Right hindlimb (tissue), 1 donor: ENCODE results near the gene GABRR3.

Experiments used
- DNase-seq: peaks from one replicate; pipeline ENCODE4 v3.0.0-alpha.2; 2018

The GABRR3 gene

GRCh38 chr3:98035208-98035607 is at the start of gene GABRR3:
GABRR3 (minus strand) TSS chr3:98035315; CDS start chr3:98034987, 328 bp downstream.
- no peak for DNase-seq

- DNase-seq = no peak
Observed at GRCh38 chr3:98073486-98073885, 38.4 kb upstream of the GABRR3 start.

GRCh38 chr3:98070840-98071239 is 35.7 kb upstream of the GABRR3 start:
- no peak for DNase-seq

GRCh38 chr3:98068824-98069223 is 33.7 kb upstream of the GABRR3 start:
- DNase-seq = no peak

GRCh38 chr3:98058244-98058960 is 23.3 kb upstream of the GABRR3 start:
- no peak for DNase-seq

- no peak for DNase-seq
Observed at GRCh38 chr3:98057631-98058030, 22.5 kb upstream of the GABRR3 start.

- DNase-seq = no peak
Observed at GRCh38 chr3:98056035-98056434, 20.9 kb upstream of the GABRR3 start.

GRCh38 chr3:98049271-98049670 is 14.2 kb upstream of the GABRR3 start:
- DNase-seq = no peak

GRCh38 chr3:98048586-98048985 is 13.5 kb upstream of the GABRR3 start:
- no peak for DNase-seq

GRCh38 chr3:98041350-98041749 is 6.2 kb upstream of the GABRR3 start:
- DNase-seq = no peak

- peak; percentile 78 for DNase-seq
Observed at GRCh38 chr3:98039322-98040024, 4.4 kb upstream of the GABRR3 start.

GRCh38 chr3:98038876-98039275 is 3.8 kb upstream of the GABRR3 start:
- no peak for DNase-seq

- DNase-seq = no peak
Observed at GRCh38 chr3:98038286-98038685, 3.2 kb upstream of the GABRR3 start.

GRCh38 chr3:98034486-98034885 is 629 bp downstream of the GABRR3 start:
- DNase-seq = no peak

- DNase-seq = no peak
Observed at GRCh38 chr3:98034036-98034435, 1.1 kb downstream of the GABRR3 start.

GRCh38 chr3:98032904-98033303 is 2.2 kb downstream of the GABRR3 start:
- no peak for DNase-seq

- no peak for DNase-seq
Observed at GRCh38 chr3:98032265-98032664, 2.9 kb downstream of the GABRR3 start.

- DNase-seq = no peak
Observed at GRCh38 chr3:98029083-98029482, 6.0 kb downstream of the GABRR3 start.

- no peak for DNase-seq
Observed at GRCh38 chr3:98027085-98027446, 8.0 kb downstream of the GABRR3 start.

GRCh38 chr3:98026425-98027084 is 8.6 kb downstream of the GABRR3 start:
- no peak for DNase-seq

- DNase-seq = no peak
Observed at GRCh38 chr3:98025392-98025945, 9.6 kb downstream of the GABRR3 start.

- DNase-seq = peak; percentile 90
Observed at GRCh38 chr3:98022978-98023820, 11.9 kb downstream of the GABRR3 start.
